ENCODE measurements around the gene RHOT1. TPM values are rescaled to one million over a fixed set of nuclear protein-coding genes. Genes with fewer than 3 reads are reported as not detected.
"Not testable (repeated sequence)": the region's sequence is repeated elsewhere in the genome, so short reads cannot be mapped to it uniquely, and the experiment has no call there.

Gene RHOT1
- total RNA-seq, 2 experiments from 2014 or later, result 22.8 to 22.9 TPM

GRCh38 chr17:32161029-32161428 is 18.7 kb downstream of the RHOT1 start:
- Mint-ChIP-seq H3K27me3 (no peaks in the 10 kb centered on the region), H3K27ac (no peak overlapping the region), H3K4me1 (peaks cover 6% of the 10 kb centered on the region), H3K4me3 (no peak overlapping the region), H3K9me3 (peaks cover 3% of the 10 kb centered on the region), H3K36me3 (peaks cover 33% of the 10 kb centered on the region)
- no peak for DNase-seq

- Mint-ChIP-seq H3K9me3 (peaks cover 9% of the 10 kb centered on the region), H3K36me3 (peaks cover 39% of the 10 kb centered on the region)
Measured at GRCh38 chr17:32161506-32162365, 19.4 kb downstream of the RHOT1 start.

GRCh38 chr17:32174889-32175288 is 32.6 kb downstream of the RHOT1 start:
- Mint-ChIP-seq H3K27ac (no peak overlapping the region), H3K4me3 (no peak overlapping the region), H3K9me3 (peaks cover 1% of the 10 kb centered on the region), H3K4me1 (no peaks in the 10 kb centered on the region), H3K36me3 (peaks cover 31% of the 10 kb centered on the region), H3K27me3 (no peaks in the 10 kb centered on the region)
- no peak for DNase-seq

More at GRCh38 chr17:32161506-32162365, 19.4 kb downstream of the RHOT1 start:
- Mint-ChIP-seq H3K4me1 (peaks cover 6% of the 10 kb centered on the region), H3K27me3 (no peaks in the 10 kb centered on the region), H3K27ac (no peak overlapping the region), H3K4me3 (no peak overlapping the region)
- DNase-seq, result no peak

- H3K27me3 Mint-ChIP-seq, DNase-seq, H3K4me3 Mint-ChIP-seq, H3K27ac Mint-ChIP-seq, H3K4me1 Mint-ChIP-seq, H3K9me3 Mint-ChIP-seq: not testable (repeated sequence)
- H3K36me3 Mint-ChIP-seq, result peaks cover 42% of the 10 kb centered on the region
Measured at GRCh38 chr17:32178679-32179078, 36.4 kb downstream of the RHOT1 start.

GRCh38 chr17:32179103-32179502 is 36.8 kb downstream of the RHOT1 start:
- not testable (repeated sequence) for H3K27me3 Mint-ChIP-seq, H3K4me1 Mint-ChIP-seq, H3K27ac Mint-ChIP-seq, H3K9me3 Mint-ChIP-seq, DNase-seq, H3K4me3 Mint-ChIP-seq
- H3K36me3 Mint-ChIP-seq, result peaks cover 42% of the 10 kb centered on the region

- not testable (repeated sequence) for H3K27ac Mint-ChIP-seq, H3K27me3 Mint-ChIP-seq, H3K9me3 Mint-ChIP-seq, H3K4me3 Mint-ChIP-seq, DNase-seq, H3K4me1 Mint-ChIP-seq
- H3K36me3 Mint-ChIP-seq, result peaks cover 42% of the 10 kb centered on the region
Measured at GRCh38 chr17:32179526-32179925, 37.2 kb downstream of the RHOT1 start.

- H3K27me3 Mint-ChIP-seq, H3K27ac Mint-ChIP-seq, H3K9me3 Mint-ChIP-seq, H3K4me3 Mint-ChIP-seq, DNase-seq, H3K4me1 Mint-ChIP-seq: not testable (repeated sequence)
- peaks cover 35% of the 10 kb centered on the region for H3K36me3 Mint-ChIP-seq
Measured at GRCh38 chr17:32180262-32180661, 38.0 kb downstream of the RHOT1 start.

GRCh38 chr17:32185875-32186274 is 43.6 kb downstream of the RHOT1 start:
- H3K27ac Mint-ChIP-seq, result no peak overlapping the region
- H3K27me3 Mint-ChIP-seq, result no peaks in the 10 kb centered on the region
- no peaks in the 10 kb centered on the region for H3K4me1 Mint-ChIP-seq
- H3K4me3 Mint-ChIP-seq, result no peak overlapping the region
- H3K9me3 Mint-ChIP-seq, result no peaks in the 10 kb centered on the region
- DNase-seq, result no peak
- H3K36me3 Mint-ChIP-seq, result peaks cover 4% of the 10 kb centered on the region

GRCh38 chr17:32187271-32187670 is 45.0 kb downstream of the RHOT1 start:
- Mint-ChIP-seq H3K27me3 (no peaks in the 10 kb centered on the region), H3K9me3 (no peaks in the 10 kb centered on the region), H3K4me1 (no peaks in the 10 kb centered on the region), H3K36me3 (no peaks in the 10 kb centered on the region), H3K27ac (no peak overlapping the region), H3K4me3 (no peak overlapping the region)
- no peak for DNase-seq

- peaks cover 5% of the 10 kb centered on the region for H3K36me3 Mint-ChIP-seq
- peaks cover 1% of the 10 kb centered on the region for H3K4me1 Mint-ChIP-seq
- no peaks in the 10 kb centered on the region for H3K9me3 Mint-ChIP-seq
- H3K27me3 Mint-ChIP-seq, result no peaks in the 10 kb centered on the region
- no peak overlapping the region for H3K4me3 Mint-ChIP-seq
- no peak overlapping the region for H3K27ac Mint-ChIP-seq
- DNase-seq, result no peak
Measured at GRCh38 chr17:32189343-32189742, 47.0 kb downstream of the RHOT1 start.

- no peak overlapping the region for H3K4me3 Mint-ChIP-seq
- peaks cover 14% of the 10 kb centered on the region for H3K36me3 Mint-ChIP-seq
- H3K9me3 Mint-ChIP-seq, result no peaks in the 10 kb centered on the region
- H3K27ac Mint-ChIP-seq, result no peak overlapping the region
- DNase-seq, result no peak
- peaks cover 1% of the 10 kb centered on the region for H3K4me1 Mint-ChIP-seq
- H3K27me3 Mint-ChIP-seq, result no peaks in the 10 kb centered on the region
Measured at GRCh38 chr17:32191306-32191705, 49.0 kb downstream of the RHOT1 start.

GRCh38 chr17:32192379-32192778 is 50.1 kb downstream of the RHOT1 start:
- DNase-seq, result no peak
- H3K36me3 Mint-ChIP-seq, result peaks cover 20% of the 10 kb centered on the region
- H3K9me3 Mint-ChIP-seq, result no peaks in the 10 kb centered on the region
- peaks cover 1% of the 10 kb centered on the region for H3K4me1 Mint-ChIP-seq
- no peak overlapping the region for H3K27ac Mint-ChIP-seq
- no peaks in the 10 kb centered on the region for H3K27me3 Mint-ChIP-seq
- no peak overlapping the region for H3K4me3 Mint-ChIP-seq

- Mint-ChIP-seq H3K4me1 (peaks cover 1% of the 10 kb centered on the region), H3K27ac (no peak overlapping the region), H3K9me3 (no peaks in the 10 kb centered on the region), H3K36me3 (peaks cover 25% of the 10 kb centered on the region), H3K4me3 (no peak overlapping the region), H3K27me3 (no peaks in the 10 kb centered on the region)
- no peak for DNase-seq
Measured at GRCh38 chr17:32197987-32198386, 55.7 kb downstream of the RHOT1 start.

- Mint-ChIP-seq H3K27ac (no peak overlapping the region), H3K9me3 (no peaks in the 10 kb centered on the region), H3K27me3 (no peaks in the 10 kb centered on the region), H3K4me1 (no peaks in the 10 kb centered on the region), H3K4me3 (no peak overlapping the region), H3K36me3 (peaks cover 7% of the 10 kb centered on the region)
- DNase-seq, result no peak
Measured at GRCh38 chr17:32206861-32207260, 64.6 kb downstream of the RHOT1 start.

- DNase-seq, result no peak
- Mint-ChIP-seq H3K9me3 (no peaks in the 10 kb centered on the region), H3K4me1 (no peaks in the 10 kb centered on the region), H3K27me3 (no peaks in the 10 kb centered on the region), H3K27ac (no peak overlapping the region), H3K4me3 (no peak overlapping the region), H3K36me3 (peaks cover 7% of the 10 kb centered on the region)
Measured at GRCh38 chr17:32208436-32208835, 66.1 kb downstream of the RHOT1 start.

GRCh38 chr17:32209608-32210007 is 67.3 kb downstream of the RHOT1 start:
- no peak for DNase-seq
- Mint-ChIP-seq H3K27me3 (no peaks in the 10 kb centered on the region), H3K27ac (no peak overlapping the region), H3K4me1 (no peaks in the 10 kb centered on the region), H3K4me3 (no peak overlapping the region), H3K36me3 (peaks cover 7% of the 10 kb centered on the region), H3K9me3 (no peaks in the 10 kb centered on the region)
